GM23338 (cell line): ENCODE measurements around the gene BRD9. TPM values are rescaled to one million over a fixed set of nuclear protein-coding genes. Genes with fewer than 3 reads are reported as not detected.

Source experiments
- ATAC-seq: fragments of 200-7000 bp; cut with Tn5 transposase; 3 replicates; pipeline ENCODE4 v1.9.1; 2020
- DNase-seq: peaks from one replicate; pipeline ENCODE4 v3.0.0-alpha.2; 2015; ENCODE audit warnings: low spot score
- H2AFZ ChIP-seq: fragments of 200-600 bp; sonication (generic); 2 replicates; pipeline ENCODE4 v1.8.0; 2016; ENCODE audit warnings: antibody characterized with exemption, mild to moderate bottlenecking, moderate library complexity
- H3F3A ChIP-seq: fragments of 200-600 bp; sonication (generic); replicated peaks from 2 replicates; pipeline ENCODE4 v1.8.0; 2017; ENCODE audit warnings: antibody characterized with exemption, mixed run types, low read depth
- H3K27ac ChIP-seq: fragments of 200-600 bp; sonication (generic); 2 replicates; pipeline ENCODE4 v1.6.1; 2016; ENCODE audit warnings: low read depth
- H3K27me3 ChIP-seq: fragments of 200-600 bp; sonication (generic); 2 replicates; pipeline ENCODE4 v1.8.0; 2016; ENCODE audit warnings: mild to moderate bottlenecking, mixed run types, moderate library complexity; ENCODE audit not compliant: insufficient read depth
- H3K36me3 ChIP-seq: fragments of 200-600 bp; sonication (generic); 2 replicates; pipeline ENCODE4 v1.8.0; 2016; ENCODE audit warnings: mild to moderate bottlenecking; ENCODE audit not compliant: insufficient read depth
- H3K4me1 ChIP-seq: fragments of 200-600 bp; sonication (generic); 2 replicates; pipeline ENCODE4 v1.8.0; 2016; ENCODE audit warnings: mild to moderate bottlenecking, moderate library complexity; ENCODE audit not compliant: insufficient read depth
- H3K4me2 ChIP-seq: fragments of 200-600 bp; sonication (generic); 2 replicates; pipeline ENCODE4 v1.7.1; 2017; ENCODE audit warnings: mixed run types
- H3K4me3 ChIP-seq: fragments of 200-600 bp; sonication (generic); 2 replicates; pipeline ENCODE4 v1.6.1; 2016; ENCODE audit warnings: mixed run types
- H3K79me2 ChIP-seq: fragments of 200-600 bp; sonication (generic); replicated peaks from 2 replicates; pipeline ENCODE4 v1.8.0; 2017; ENCODE audit warnings: mild to moderate bottlenecking; ENCODE audit not compliant: insufficient read depth
- H3K9me2 ChIP-seq: fragments of 200-600 bp; sonication (generic); 2 replicates; pipeline ENCODE4 v1.8.0; 2017; ENCODE audit not compliant: insufficient read depth
- H4K20me1 ChIP-seq: fragments of 200-600 bp; sonication (generic); replicated peaks from 2 replicates; pipeline ENCODE4 v1.8.0; 2017; ENCODE audit warnings: mild to moderate bottlenecking; ENCODE audit not compliant: insufficient read depth
- H3K27ac Mint-ChIP-seq: 2 replicates; pipeline ENCODE4 v1.8.0; 2020; ENCODE audit warnings: inconsistent platforms, mild to moderate bottlenecking, moderate library complexity, mixed read lengths
- H3K27me3 Mint-ChIP-seq: 3 replicates; pipeline ENCODE4 v1.8.0; 2022; ENCODE audit warnings: low read depth, mild to moderate bottlenecking, moderate library complexity, mixed read lengths, inconsistent platforms; ENCODE audit not compliant: insufficient read depth, poor library complexity
- H3K36me3 Mint-ChIP-seq: 3 replicates; pipeline ENCODE4 v1.8.0; 2021; ENCODE audit warnings: low read depth, mild to moderate bottlenecking, inconsistent platforms, moderate library complexity, mixed read lengths
- H3K4me1 Mint-ChIP-seq: 3 replicates; pipeline ENCODE4 v1.8.0; 2020; ENCODE audit warnings: mild to moderate bottlenecking, inconsistent platforms, mixed read lengths
- H3K4me3 Mint-ChIP-seq: 3 replicates; pipeline ENCODE4 v1.8.0; 2021; ENCODE audit warnings: moderate library complexity, mild to moderate bottlenecking, inconsistent platforms, mixed read lengths
- H3K9me3 Mint-ChIP-seq: 3 replicates; pipeline ENCODE4 v1.8.0; 2020; ENCODE audit warnings: moderate library complexity, mild to moderate bottlenecking, inconsistent platforms, mixed read lengths
- CTCF ChIP-seq, 2 experiments: fragments of 200-600 bp in 1 of 2; sonication (generic) in 1 of 2; conservative IDR thresholded peaks; 2 replicates each; pipeline versions ENCODE4 v1.5.1 to v1.6.1; 2016 to 2017; ENCODE audit warnings: antibody characterized with exemption in 2 of 2, low read depth in 2 of 2, mild to moderate bottlenecking in 2 of 2, moderate library complexity in 1 of 2
- ETS1 ChIP-seq: IDR thresholded peaks from 2 replicates; pipeline ENCODE4 v1.6.1; 2016; ENCODE audit warnings: antibody characterized with exemption
- EZH2 ChIP-seq: fragments of 200-600 bp; sonication (generic); IDR thresholded peaks from one replicate; pipeline ENCODE4 v1.8.0; 2017; ENCODE audit warnings: antibody characterized with exemption, mild to moderate bottlenecking, low read depth; ENCODE audit not compliant: unreplicated experiment
- EZH2phosphoT487 ChIP-seq: fragments of 200-600 bp; sonication (generic); IDR thresholded peaks from one replicate; pipeline ENCODE4 v1.8.1; 2018; ENCODE audit warnings: antibody characterized with exemption; ENCODE audit not compliant: unreplicated experiment
- NANOG ChIP-seq: IDR thresholded peaks from 2 replicates; pipeline ENCODE4 v1.6.1; 2016; ENCODE audit warnings: antibody characterized with exemption, borderline replicate concordance
- POLR2AphosphoS5 ChIP-seq: IDR thresholded peaks from 2 replicates; pipeline ENCODE4 v1.6.1; 2016; ENCODE audit warnings: antibody characterized with exemption, low read depth
- STAT1 ChIP-seq: IDR thresholded peaks from one replicate; pipeline ENCODE4 v1.6.1; 2016; ENCODE audit warnings: antibody characterized with exemption; ENCODE audit not compliant: unreplicated experiment
- ZNF114 ChIP-seq: fragments of 250-450 bp; sonication (Bioruptor Pico); IDR thresholded peaks from 2 replicates; pipeline ENCODE4 v1.5.0; 2020; ENCODE audit warnings: mild to moderate bottlenecking, moderate library complexity
- ZNF331 ChIP-seq: fragments of 250-450 bp; sonication (Bioruptor Pico); IDR thresholded peaks from 2 replicates; pipeline ENCODE4 v1.5.0; 2020; ENCODE audit warnings: low read depth, mild to moderate bottlenecking, moderate library complexity
- polyA plus RNA-seq: library from polyadenylated mRNA; unstranded; fragments of >200 nt; fragmentation: Nextera tagmentation; extraction: Ambion mirVana; gene quantifications from 2 replicates; pipeline ENCODE4 v1.2.1, GENCODE V29; 2016
- total RNA-seq: library from RNA; depleted of rRNA; stranded (reverse); fragments of >200 nt; shearing (Covaris generic); gene quantifications from 2 replicates; pipeline ENCODE4 v1.2.3, GENCODE V29; 2014

The BRD9 gene
- total and polyA plus RNA-seq, 2 experiments from 2014 or later = 32.9 to 54.7 TPM

- no peak overlapping the region for H3K4me3 Mint-ChIP-seq
Observed at GRCh38 chr5:885127-885442, 7.5 kb downstream of the BRD9 start.

GRCh38 chr5:884345-885126 lies 8.1 kb downstream of the BRD9 start:
- no peaks in the 10 kb centered on the region; the same call in 2 of the 3 replicates for H3K4me1 Mint-ChIP-seq
- H3K4me3 ChIP-seq = no peak overlapping the region
- no peaks in the 10 kb centered on the region for H3K9me2 ChIP-seq
- no peak overlapping the region for H3K4me2 ChIP-seq
- peaks cover 91% of the 10 kb centered on the region for H3K36me3 Mint-ChIP-seq
- no peak for ATAC-seq
- H3K79me2 ChIP-seq = peaks cover 78% of the 10 kb centered on the region
- no peak overlapping the region for H3K4me3 Mint-ChIP-seq
- H3K36me3 ChIP-seq = peaks cover 54% of the 10 kb centered on the region
- TF ChIP-seq EZH2phosphoT487 = no peak
- TF ChIP-seq EZH2 = no peak
- no peak for TF ChIP-seq CTCF (conservative IDR thresholded peaks at IDR 0.05; ENCODE audit: low read depth in 2 of 2)
- TF ChIP-seq ZNF331 (CRISPR knock-in tag) = no peak
- no peak for TF ChIP-seq POLR2AphosphoS5
- no peak for TF ChIP-seq ZNF114 (CRISPR knock-in tag)
- no peak for TF ChIP-seq NANOG
- no peaks in the 10 kb centered on the region for H3K4me1 ChIP-seq
- no peak for DNase-seq
- peaks cover 8% of the 10 kb centered on the region; the same call in 1 of the 2 replicates for H3F3A ChIP-seq
- H3K27me3 Mint-ChIP-seq = peaks cover 12% of the 10 kb centered on the region
- no peak overlapping the region for H3K27ac ChIP-seq
- peaks cover 6% of the 10 kb centered on the region for H3K9me3 Mint-ChIP-seq
- H3K27me3 ChIP-seq = no peaks in the 10 kb centered on the region
- H3K27ac Mint-ChIP-seq = no peak overlapping the region; the same call in 1 of the 2 replicates
- H4K20me1 ChIP-seq = peaks cover 43% of the 10 kb centered on the region
- no peak overlapping the region for H2AFZ ChIP-seq

More at GRCh38 chr5:885127-885442, 7.5 kb downstream of the BRD9 start:
- H3K27ac ChIP-seq = no peak overlapping the region
- peaks cover 46% of the 10 kb centered on the region for H4K20me1 ChIP-seq
- Mint-ChIP-seq H3K9me3 (peaks cover 6% of the 10 kb centered on the region), H3K4me1 (no peaks in the 10 kb centered on the region; the same call in 2 of the 3 replicates), H3K27ac (no peak overlapping the region; the same call in 1 of the 2 replicates), H3K27me3 (peaks cover 12% of the 10 kb centered on the region), H3K36me3 (peaks cover 97% of the 10 kb centered on the region)
- ATAC-seq (no peak), DNase-seq (no peak)
- no peaks in the 10 kb centered on the region for H3K4me1 ChIP-seq
- no peak overlapping the region for H3K4me3 ChIP-seq
- TF ChIP-seq ETS1 (no peak), EZH2 (no peak), STAT1 (no peak)
- no peaks in the 10 kb centered on the region for H3K9me2 ChIP-seq
- H2AFZ ChIP-seq = no peak overlapping the region
- H3K27me3 ChIP-seq = no peaks in the 10 kb centered on the region
- H3K36me3 ChIP-seq = peaks cover 59% of the 10 kb centered on the region
- no peak overlapping the region for H3K4me2 ChIP-seq
- H3K79me2 ChIP-seq = peaks cover 83% of the 10 kb centered on the region
- H3F3A ChIP-seq = peaks cover 8% of the 10 kb centered on the region; the same call in 1 of the 2 replicates
